H1 (cell line): Measurements from ENCODE around the gene RPL18A. TPM values are rescaled to one million over a fixed set of nuclear protein-coding genes. Genes with fewer than 3 reads are reported as not detected.

Experiments used
- BACH1 ChIP-seq: IDR thresholded peaks from 2 replicates; pipeline ENCODE4 v1.6.1; 2012; ENCODE audit warnings: low read length, improper control_type of control experiment
- CREB1 ChIP-seq: IDR thresholded peaks from 2 replicates; pipeline ENCODE4 v1.6.1; 2012; ENCODE audit warnings: inconsistent platforms
- E2F6 ChIP-seq: IDR thresholded peaks from 2 replicates; pipeline ENCODE4 v1.6.1; 2012; ENCODE audit warnings: inconsistent platforms
- JUN ChIP-seq: IDR thresholded peaks from 2 replicates; pipeline ENCODE4 v1.6.1; 2011; ENCODE audit warnings: low read depth, mild to moderate bottlenecking, improper control_type of control experiment, low read length
- MAFK ChIP-seq: IDR thresholded peaks from 2 replicates; pipeline ENCODE4 v1.6.1; 2012; ENCODE audit warnings: low read depth, mild to moderate bottlenecking, improper control_type of control experiment, low read length
- SP2 ChIP-seq: IDR thresholded peaks from 2 replicates; pipeline ENCODE4 v1.6.1; 2012; ENCODE audit warnings: mild to moderate bottlenecking, low read length, inconsistent platforms
- SUZ12 ChIP-seq: fragments of 200-600 bp; sonication (generic); IDR thresholded peaks from 2 replicates; pipeline ENCODE4 v1.6.1; 2012; ENCODE audit warnings: mild to moderate bottlenecking, inconsistent platforms, low read length, moderate library complexity, mixed read lengths
- polyA plus RNA-seq, 7 experiments: library from polyadenylated mRNA; depleted of rRNA in 3 of 7; stranded (reverse) in 5 of 7; unstranded in 2 of 7; fragments of >200 nt in 5 of 7; fragments of 200-250 nt in 2 of 7; gene quantifications; 1 replicate in 5 of 7; 2 replicates in 1 of 7; 4 replicates in 1 of 7; pipeline versions ENCODE4 v1.2.1 to v1.2.3, GENCODE V29; 2011 to 2013; ENCODE audit warnings: missing spikeins in 2 of 7, mixed read lengths in 2 of 7
- total RNA-seq: library from RNA; stranded (reverse); fragmentation: NEBNext Ultra II Directional; extraction: Animal tissue kit (Norgen Biotek cat#: 25700); gene quantifications from 2 replicates; pipeline ENCODE4 v1.2.1, GENCODE V29; 2021

The RPL18A gene
- total and polyA plus RNA-seq, 2 of the 8 experiments (the other 6 are each of a cell fraction or from before 2014, with no cell fraction given): 2,749 to 3,938 TPM

DNA sequence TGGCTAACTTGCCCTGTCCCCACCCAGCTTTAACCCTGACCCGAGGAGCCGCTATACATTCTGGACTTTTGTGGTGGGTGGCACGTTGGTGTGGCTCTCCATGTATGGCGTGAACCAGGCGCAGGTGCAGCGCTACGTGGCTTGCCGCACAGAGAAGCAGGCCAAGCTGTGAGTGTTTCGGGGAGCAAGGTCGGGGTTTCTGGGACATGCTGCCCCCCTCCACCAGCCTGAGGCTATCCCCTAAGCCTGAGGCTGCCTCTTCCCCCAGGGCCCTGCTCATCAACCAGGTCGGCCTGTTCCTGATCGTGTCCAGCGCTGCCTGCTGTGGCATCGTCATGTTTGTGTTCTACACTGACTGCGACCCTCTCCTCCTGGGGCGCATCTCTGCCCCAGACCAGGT is 18.0 kb downstream of the RPL18A start (continued):
- no peak for TF ChIP-seq E2F6
- no peak for TF ChIP-seq CREB1
- no peak for TF ChIP-seq SUZ12
- no peak for TF ChIP-seq MAFK
- no peak for TF ChIP-seq JUN
- TF ChIP-seq SP2: no peak
- no peak for TF ChIP-seq BACH1
